H9 (cell line): Measurements from ENCODE around the gene SCAMP5. TPM values are rescaled to one million over a fixed set of nuclear protein-coding genes. Genes with fewer than 3 reads are reported as not detected.

ENCODE experiments used
- DNase-seq: peaks from one replicate; pipeline ENCODE4 v3.0.0-alpha.2; 2017
- H2AFZ ChIP-seq: one replicate; pipeline ENCODE4 v1.6.1; 2013; ENCODE audit warnings: mild to moderate bottlenecking, low read length, control low read depth, moderate library complexity
- H2AK5ac ChIP-seq: 2 replicates; pipeline ENCODE4 v1.6.1; 2013; ENCODE audit warnings: low read length, control low read depth, mixed read lengths; ENCODE audit not compliant: insufficient read length
- H2BK120ac ChIP-seq: one replicate; pipeline ENCODE4 v1.6.1; 2013; ENCODE audit warnings: low read depth, mild to moderate bottlenecking, low read length, control low read depth, inconsistent platforms; ENCODE audit not compliant: poor library complexity, severe bottlenecking
- H2BK12ac ChIP-seq: 2 replicates; pipeline ENCODE4 v1.6.1; 2013; ENCODE audit warnings: low read length, control low read depth, mixed read lengths, low read depth; ENCODE audit not compliant: insufficient read length
- H2BK15ac ChIP-seq: 2 replicates; pipeline ENCODE4 v1.6.1; 2013; ENCODE audit warnings: low read depth, low read length, control low read depth
- H2BK20ac ChIP-seq: one replicate; pipeline ENCODE4 v1.6.1; 2013; ENCODE audit warnings: low read depth, mild to moderate bottlenecking, low read length, control low read depth, inconsistent platforms; ENCODE audit not compliant: poor library complexity, severe bottlenecking
- H2BK5ac ChIP-seq: 2 replicates; pipeline ENCODE4 v1.6.1; 2013; ENCODE audit warnings: low read length, control low read depth, mixed read lengths; ENCODE audit not compliant: insufficient read length
- H3K14ac ChIP-seq: 2 replicates; pipeline ENCODE4 v1.6.1; 2013; ENCODE audit warnings: low read length, control low read depth; ENCODE audit not compliant: insufficient read depth
- H3K18ac ChIP-seq: 2 replicates; pipeline ENCODE4 v1.6.1; 2013; ENCODE audit warnings: low read depth, mild to moderate bottlenecking, mixed read lengths, low read length, control low read depth; ENCODE audit not compliant: insufficient read length
- H3K23ac ChIP-seq: 2 replicates; pipeline ENCODE4 v1.6.1; 2013; ENCODE audit warnings: low read length, control low read depth, mixed read lengths, low read depth; ENCODE audit not compliant: insufficient read length
- H3K23me2 ChIP-seq: 2 replicates; pipeline ENCODE4 v1.6.1; 2013; ENCODE audit warnings: low read depth, mild to moderate bottlenecking, mixed read lengths, low read length, control low read depth; ENCODE audit not compliant: insufficient read length, poor library complexity, severe bottlenecking
- H3K27ac ChIP-seq: 2 replicates; pipeline ENCODE4 v1.5.1; 2013; ENCODE audit warnings: low read length, control low read depth, mixed read lengths, low read depth; ENCODE audit not compliant: insufficient read length
- H3K27me3 ChIP-seq: 2 replicates; pipeline ENCODE4 v1.6.1; 2013; ENCODE audit warnings: low read length, control low read depth, inconsistent platforms; ENCODE audit not compliant: insufficient read depth
- H3K4ac ChIP-seq: 2 replicates; pipeline ENCODE4 v1.6.1; 2013; ENCODE audit warnings: low read depth, mild to moderate bottlenecking, control low read depth, inconsistent platforms, low read length, moderate library complexity
- H3K4me1 ChIP-seq: 2 replicates; pipeline ENCODE4 v1.6.1; 2013; ENCODE audit warnings: low read length, control low read depth, inconsistent platforms; ENCODE audit not compliant: insufficient read depth
- H3K4me2 ChIP-seq: 2 replicates; pipeline ENCODE4 v1.6.1; 2013; ENCODE audit warnings: low read length, control low read depth, mixed read lengths; ENCODE audit not compliant: insufficient read length, insufficient read depth
- H3K56ac ChIP-seq: 2 replicates; pipeline ENCODE4 v1.6.1; 2013; ENCODE audit warnings: low read depth, mild to moderate bottlenecking, mixed read lengths, low read length, control low read depth; ENCODE audit not compliant: insufficient read length
- H3K79me1 ChIP-seq: 2 replicates; pipeline ENCODE4 v1.6.1; 2013; ENCODE audit warnings: low read depth, mild to moderate bottlenecking, moderate library complexity, low read length, control low read depth, inconsistent platforms; ENCODE audit not compliant: insufficient read depth, poor library complexity, severe bottlenecking
- H3K79me2 ChIP-seq: 2 replicates; pipeline ENCODE4 v1.6.1; 2013; ENCODE audit warnings: low read length, control low read depth, inconsistent platforms; ENCODE audit not compliant: insufficient read depth
- H3K9ac ChIP-seq: 2 replicates; pipeline ENCODE4 v1.6.1; 2013; ENCODE audit warnings: low read length, control low read depth, mixed read lengths; ENCODE audit not compliant: insufficient read length; ENCODE audit errors: extremely low read depth
- H3K9me3 ChIP-seq: one replicate; pipeline ENCODE4 v1.6.1; 2013; ENCODE audit warnings: low read depth, low read length, inconsistent platforms; ENCODE audit not compliant: control insufficient read depth
- H3T11ph ChIP-seq: one replicate; pipeline ENCODE4 v1.6.1; 2013; ENCODE audit warnings: mild to moderate bottlenecking, low read length, control low read depth, inconsistent platforms
- H4K20me1 ChIP-seq: one replicate; pipeline ENCODE4 v1.6.1; 2013; ENCODE audit not compliant: control insufficient read depth, insufficient read length, insufficient read depth
- H4K5ac ChIP-seq: 2 replicates; pipeline ENCODE4 v1.6.1; 2013; ENCODE audit warnings: low read depth, mild to moderate bottlenecking, mixed read lengths, low read length, control low read depth; ENCODE audit not compliant: insufficient read length
- H4K8ac ChIP-seq: replicated peaks from 2 replicates; pipeline ENCODE4 v1.6.1; 2013; ENCODE audit warnings: low read length, control low read depth, mixed read lengths, low read depth; ENCODE audit not compliant: insufficient read length
- H4K91ac ChIP-seq: 2 replicates; pipeline ENCODE4 v1.6.1; 2013; ENCODE audit warnings: low read depth, mild to moderate bottlenecking, moderate library complexity, mixed read lengths, low read length, control low read depth; ENCODE audit not compliant: insufficient read length
- H3K27ac Mint-ChIP-seq, 3 experiments: 2 replicates in 2 of 3; 3 replicates in 1 of 3; pipeline ENCODE4 v1.8.0; 2020 to 2021; ENCODE audit warnings: mixed read lengths in 3 of 3, mild to moderate bottlenecking in 1 of 3, moderate library complexity in 1 of 3
- H3K27me3 Mint-ChIP-seq: 2 replicates; pipeline ENCODE4 v1.8.0; 2021; ENCODE audit warnings: low read depth, mild to moderate bottlenecking, moderate library complexity, mixed read lengths
- H3K36me3 Mint-ChIP-seq, 3 experiments: 2 replicates in 2 of 3; 3 replicates in 1 of 3; pipeline ENCODE4 v1.8.0; 2020 to 2021; ENCODE audit warnings: low read depth in 3 of 3, mixed read lengths in 3 of 3; ENCODE audit not compliant: insufficient read depth in 1 of 3
- H3K4me1 Mint-ChIP-seq, 2 experiments: 2 replicates each; pipeline ENCODE4 v1.8.0; 2020; ENCODE audit warnings: mixed read lengths in 2 of 2
- H3K4me3 Mint-ChIP-seq, 2 experiments: 2 replicates in 1 of 2; 3 replicates in 1 of 2; pipeline ENCODE4 v1.8.0; 2020 to 2021; ENCODE audit warnings: mild to moderate bottlenecking in 2 of 2, mixed read lengths in 2 of 2, moderate library complexity in 1 of 2
- H3K9me3 Mint-ChIP-seq, 2 experiments: 2 replicates in 1 of 2; 3 replicates in 1 of 2; pipeline ENCODE4 v1.8.0; 2020; ENCODE audit warnings: mild to moderate bottlenecking in 2 of 2, mixed read lengths in 2 of 2, moderate library complexity in 1 of 2
- total RNA-seq: library from RNA; stranded (reverse); gene quantifications from 2 replicates; pipeline ENCODE4 v1.2.1, GENCODE V29; 2021
- TF ChIP-seq, protein P1 (sequence below): fragments of 200-600 bp; sonication (generic); conservative IDR thresholded peaks from 3 replicates; pipeline ENCODE4 v1.8.0; 2021; ENCODE audit warnings: antibody characterized with exemption, mild to moderate bottlenecking

Gene SCAMP5
- total RNA-seq, 1 experiment from 2014 or later: 47.8 TPM

DNA sequence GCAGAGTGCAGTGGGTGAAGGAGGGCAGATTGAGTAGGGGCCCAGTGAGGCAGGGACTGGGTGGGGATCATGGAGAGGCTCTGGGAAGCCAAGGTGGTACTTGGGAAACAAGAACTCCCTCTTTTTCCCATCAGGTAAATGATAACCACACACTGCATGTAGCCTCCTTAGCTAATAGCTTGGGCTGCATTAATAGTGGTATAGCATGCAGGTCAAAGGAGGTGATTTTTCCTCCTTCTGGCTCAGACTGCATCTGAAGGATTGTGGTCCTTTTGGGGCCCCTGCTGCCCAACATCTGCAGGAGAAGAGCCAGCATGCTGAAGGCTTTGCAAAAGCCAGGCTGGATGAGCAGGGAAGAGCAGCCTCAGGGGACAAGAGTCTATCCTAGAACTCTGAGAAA is 73.4 kb downstream of the SCAMP5 start:
- H3K4me2 ChIP-seq: no peak overlapping the region
- no peak overlapping the region for H4K5ac ChIP-seq
- no peaks in the 10 kb centered on the region for H3K9me3 ChIP-seq
- H3K56ac ChIP-seq: no peak overlapping the region
- TF ChIP-seq, protein P1, sequence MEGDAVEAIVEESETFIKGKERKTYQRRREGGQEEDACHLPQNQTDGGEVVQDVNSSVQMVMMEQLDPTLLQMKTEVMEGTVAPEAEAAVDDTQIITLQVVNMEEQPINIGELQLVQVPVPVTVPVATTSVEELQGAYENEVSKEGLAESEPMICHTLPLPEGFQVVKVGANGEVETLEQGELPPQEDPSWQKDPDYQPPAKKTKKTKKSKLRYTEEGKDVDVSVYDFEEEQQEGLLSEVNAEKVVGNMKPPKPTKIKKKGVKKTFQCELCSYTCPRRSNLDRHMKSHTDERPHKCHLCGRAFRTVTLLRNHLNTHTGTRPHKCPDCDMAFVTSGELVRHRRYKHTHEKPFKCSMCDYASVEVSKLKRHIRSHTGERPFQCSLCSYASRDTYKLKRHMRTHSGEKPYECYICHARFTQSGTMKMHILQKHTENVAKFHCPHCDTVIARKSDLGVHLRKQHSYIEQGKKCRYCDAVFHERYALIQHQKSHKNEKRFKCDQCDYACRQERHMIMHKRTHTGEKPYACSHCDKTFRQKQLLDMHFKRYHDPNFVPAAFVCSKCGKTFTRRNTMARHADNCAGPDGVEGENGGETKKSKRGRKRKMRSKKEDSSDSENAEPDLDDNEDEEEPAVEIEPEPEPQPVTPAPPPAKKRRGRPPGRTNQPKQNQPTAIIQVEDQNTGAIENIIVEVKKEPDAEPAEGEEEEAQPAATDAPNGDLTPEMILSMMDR: no peak
- no peaks in the 10 kb centered on the region; the same call in 1 of the 2 replicates for H3K4me1 ChIP-seq
- no peak overlapping the region for H3K9ac ChIP-seq
- Mint-ChIP-seq H3K27me3 (peaks cover 19% of the 10 kb centered on the region), H3K4me1 (peaks cover 15 to 17% of the 10 kb centered on the region in 2 experiments), H3K36me3 (peaks cover 6 to 19% (median 9%) of the 10 kb centered on the region in 3 experiments), H3K4me3 (no peak overlapping the region), H3K9me3 (peaks cover 13 to 20% of the 10 kb centered on the region in 2 experiments), H3K27ac (no peak overlapping the region)
- H2BK15ac ChIP-seq: no peak overlapping the region
- no peak overlapping the region for H4K91ac ChIP-seq
- H3K23ac ChIP-seq: no peak overlapping the region
- no peaks in the 10 kb centered on the region for H4K20me1 ChIP-seq
- no peak overlapping the region for H3K18ac ChIP-seq
- H3K4ac ChIP-seq: no peak overlapping the region
- no peak overlapping the region for H3T11ph ChIP-seq
- H3K27ac ChIP-seq: no peak overlapping the region
- H2BK5ac ChIP-seq: no peak overlapping the region
- no peak overlapping the region for H2AK5ac ChIP-seq
- no peak overlapping the region for H4K8ac ChIP-seq
- no peaks in the 10 kb centered on the region for H3K79me1 ChIP-seq
- H3K14ac ChIP-seq: no peak overlapping the region
- no peak overlapping the region for H2BK20ac ChIP-seq
- H3K79me2 ChIP-seq: no peaks in the 10 kb centered on the region
- H3K23me2 ChIP-seq: no peaks in the 10 kb centered on the region
- no peak overlapping the region for H2BK120ac ChIP-seq
- DNase-seq: no peak
- no peak overlapping the region for H2BK12ac ChIP-seq
- no peaks in the 10 kb centered on the region for H3K27me3 ChIP-seq
- H2AFZ ChIP-seq: no peak overlapping the region
